HG03571 (cell line): Measurements from ENCODE around the gene FAM222B.
A peak's percentile ranks its signal among the peaks of the same experiment; 100 is the strongest.
"Not testable (repeated sequence)": the region's sequence is repeated elsewhere in the genome, so short reads cannot be mapped to it uniquely, and the experiment has no call there.

Experiments
- ATAC-seq: cut with Tn5 transposase; IDR thresholded peaks from one replicate; pipeline ENCODE4 v1.9.1; 2021; ENCODE audit not compliant: unreplicated experiment

The FAM222B gene

GRCh38 chr17:28842282-28843012 is at the start of gene FAM222B:
Gene FAM222B, minus strand, starts transcription at chr17:28842790. Its CDS starts 76,123 bp downstream, at chr17:28766667.
- ATAC-seq: peak; percentile 71

DNA sequence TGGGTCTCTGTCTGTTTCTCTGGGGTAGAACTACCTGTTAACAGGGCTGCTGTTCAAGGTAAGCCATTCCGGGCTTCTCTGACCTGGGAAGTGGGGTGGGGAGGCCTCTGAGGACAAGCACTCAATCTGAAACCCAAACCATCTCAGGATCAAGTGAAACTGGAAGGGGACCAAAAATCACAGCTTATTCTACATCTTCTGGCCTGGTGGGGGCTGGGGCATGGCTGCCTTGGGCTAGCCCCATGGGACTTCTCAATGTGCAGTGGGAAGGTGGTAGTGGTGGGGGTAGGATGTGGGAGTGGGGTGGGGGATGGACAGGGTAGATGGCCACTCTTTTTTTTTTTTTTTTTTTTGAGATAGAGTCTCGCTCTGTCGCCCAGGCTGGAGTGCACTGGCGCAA is 49.4 kb upstream of the FAM222B start:
- ATAC-seq: no peak

DNA sequence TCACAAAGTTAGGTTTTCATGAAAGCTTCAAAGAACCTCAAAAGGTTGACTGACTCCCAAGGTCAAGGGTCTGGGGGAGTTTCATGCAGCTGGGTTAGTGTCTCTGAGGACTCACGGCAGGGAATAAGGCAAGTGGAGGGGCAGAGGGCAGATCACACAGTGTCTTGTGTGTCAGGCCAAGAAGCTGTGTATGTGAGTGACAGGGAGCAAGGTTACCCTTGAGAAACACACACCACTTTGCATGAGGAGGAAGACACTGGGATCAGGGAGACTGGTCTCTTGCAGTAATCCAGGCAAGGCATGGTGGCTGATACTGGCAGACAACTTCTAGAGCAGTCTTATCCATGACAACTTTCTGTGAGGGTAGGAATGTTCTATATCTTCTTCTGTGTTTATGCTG is 48.6 kb upstream of the FAM222B start:
- ATAC-seq: no peak

DNA sequence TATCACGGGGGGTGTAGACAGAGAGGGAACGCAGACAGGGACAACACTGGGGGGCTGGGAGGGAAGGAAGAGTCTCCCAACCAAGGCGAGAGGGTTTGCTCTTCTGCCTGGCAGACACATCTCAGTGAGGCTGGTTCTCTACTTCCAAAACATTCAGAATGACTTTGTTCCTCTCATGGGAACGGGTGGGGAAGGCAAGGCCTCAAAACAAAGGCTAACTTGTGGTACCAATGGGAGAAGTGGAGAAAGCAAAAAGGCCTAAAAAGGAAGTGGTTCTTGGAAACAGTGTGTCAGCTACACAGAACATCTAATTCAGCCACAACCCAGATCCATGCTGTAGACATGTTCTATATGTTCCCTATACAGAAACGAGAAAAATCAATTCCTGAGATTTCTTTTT is 47.4 kb upstream of the FAM222B start:
- ATAC-seq: no peak

DNA sequence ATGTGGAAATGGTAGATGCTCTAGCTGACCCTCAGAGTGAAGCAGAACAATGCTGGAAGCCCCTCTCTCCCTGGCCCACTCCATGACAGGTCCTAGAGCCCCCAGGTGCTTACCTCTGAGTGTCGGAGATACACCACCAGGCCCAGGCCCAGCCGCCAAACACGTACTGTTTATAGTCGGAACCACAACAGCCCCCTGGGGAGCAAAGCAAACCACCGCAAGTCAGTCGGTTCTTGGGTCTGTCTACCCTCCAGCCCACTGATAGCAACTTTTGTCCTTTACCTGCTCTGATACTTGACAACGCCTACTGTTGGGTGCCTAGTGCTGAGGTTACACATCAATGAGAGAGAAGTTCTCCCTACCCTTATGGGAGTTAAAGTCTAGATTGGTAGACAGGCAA is 46.2 kb upstream of the FAM222B start:
- no peak for ATAC-seq

DNA sequence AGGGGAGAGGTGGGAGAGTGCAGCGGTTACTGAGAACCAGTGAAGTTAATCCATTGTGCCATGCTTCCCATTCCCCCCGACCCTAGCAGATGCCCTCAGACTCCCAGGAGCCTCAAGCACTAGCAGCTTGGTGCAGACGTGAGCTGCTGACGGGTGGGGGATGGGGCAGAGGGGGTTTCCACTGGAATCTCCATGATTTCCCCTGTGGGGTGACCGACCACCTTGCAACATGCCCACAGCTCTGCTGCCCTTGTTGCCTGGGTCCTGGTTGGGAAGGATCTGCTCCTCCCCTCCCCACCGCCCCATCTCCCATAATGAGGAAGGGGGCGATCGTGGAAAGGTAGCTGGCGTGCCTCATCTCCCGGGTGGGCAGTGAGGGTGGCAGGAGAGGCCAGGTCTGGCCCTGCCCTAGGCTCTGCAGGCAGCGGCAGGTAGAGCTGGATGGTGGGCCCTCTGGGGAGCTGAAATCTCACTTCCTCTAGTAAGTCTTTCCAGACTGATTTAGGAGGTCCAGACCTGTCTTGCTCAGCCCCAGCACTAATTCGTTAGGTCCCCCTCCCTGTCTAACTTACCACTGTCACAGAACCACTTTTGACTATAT is 45.4 kb upstream of the FAM222B start:
- no peak for ATAC-seq

GRCh38 chr17:28885951-28886350 is 43.4 kb upstream of the FAM222B start:
- ATAC-seq: no peak

GRCh38 chr17:28885363-28885762 is 42.8 kb upstream of the FAM222B start:
- ATAC-seq: no peak

DNA sequence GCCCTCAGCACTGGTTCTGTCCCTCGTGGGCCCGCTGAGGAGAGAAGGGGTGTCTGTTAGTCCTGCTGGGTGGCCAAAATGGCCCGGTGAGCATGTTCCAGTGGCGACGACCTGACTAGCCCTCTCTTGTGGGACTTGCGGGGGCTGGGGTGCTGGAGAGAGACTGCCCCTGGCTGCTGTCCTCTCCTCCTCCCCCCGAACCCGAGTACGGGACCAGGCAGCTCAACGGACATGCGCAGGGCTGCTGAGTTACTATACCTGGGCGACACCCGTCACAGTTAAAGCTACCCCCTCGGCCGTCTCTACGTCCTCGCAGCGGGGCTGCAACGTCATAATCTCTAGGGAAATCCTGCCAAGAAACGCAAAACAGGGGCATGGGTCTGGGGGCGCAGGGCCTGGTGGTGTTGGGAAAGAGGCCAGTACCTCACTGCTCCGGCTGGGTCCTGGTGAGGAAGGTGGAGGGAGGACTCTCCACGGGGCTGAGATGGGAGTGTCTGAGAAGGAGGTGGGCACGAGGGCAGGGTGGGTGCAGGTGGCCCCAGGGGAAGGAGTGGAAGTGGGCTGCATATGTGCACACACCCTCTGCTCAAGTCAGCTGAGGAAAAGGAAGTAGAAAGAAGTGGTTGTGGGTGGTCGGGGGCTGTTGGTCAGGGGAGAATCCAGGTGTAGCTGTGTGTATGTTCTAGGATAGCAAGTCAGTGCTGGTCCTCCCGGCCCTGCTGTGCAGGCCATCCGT is 41.5 kb upstream of the FAM222B start:
- ATAC-seq: no peak

DNA sequence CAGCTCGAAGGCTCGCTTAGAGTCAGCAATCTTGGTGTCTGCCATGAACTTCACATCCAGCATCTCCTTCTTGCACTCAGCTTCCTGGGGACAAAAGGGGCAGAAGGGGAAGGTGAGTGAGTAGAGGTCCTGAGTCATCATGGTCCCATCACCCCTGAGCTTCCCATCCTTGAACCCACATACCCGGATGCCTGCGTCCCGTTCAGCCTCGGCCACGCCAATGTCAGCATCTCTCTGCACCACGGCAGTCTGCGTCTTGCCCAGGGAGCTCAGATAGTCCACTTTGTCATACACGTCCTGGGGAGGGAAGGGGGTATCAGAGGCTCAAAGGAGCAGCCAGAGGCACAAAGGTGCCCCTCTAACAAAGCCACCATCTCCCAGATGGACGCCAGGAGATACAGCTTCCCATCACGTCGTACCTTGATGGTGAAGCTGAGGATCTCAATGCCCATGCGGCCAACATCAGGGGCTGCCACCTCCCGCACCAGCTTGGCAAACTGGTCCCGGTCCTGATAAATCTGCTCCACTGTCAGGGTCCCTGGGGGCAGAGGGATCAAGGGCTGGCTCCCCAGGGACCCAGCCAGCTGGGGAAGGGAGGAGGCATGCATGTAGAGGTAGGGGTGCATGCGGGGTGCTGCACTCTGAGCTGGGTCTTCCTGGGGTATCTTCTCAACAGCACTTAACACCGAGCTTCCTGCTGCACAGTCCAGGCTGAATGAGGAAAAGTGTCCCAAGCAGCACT is 39.7 kb upstream of the FAM222B start:
- ATAC-seq: no peak

- no peak for ATAC-seq
Measured at GRCh38 chr17:28881533-28882056, 39.0 kb upstream of the FAM222B start.

DNA sequence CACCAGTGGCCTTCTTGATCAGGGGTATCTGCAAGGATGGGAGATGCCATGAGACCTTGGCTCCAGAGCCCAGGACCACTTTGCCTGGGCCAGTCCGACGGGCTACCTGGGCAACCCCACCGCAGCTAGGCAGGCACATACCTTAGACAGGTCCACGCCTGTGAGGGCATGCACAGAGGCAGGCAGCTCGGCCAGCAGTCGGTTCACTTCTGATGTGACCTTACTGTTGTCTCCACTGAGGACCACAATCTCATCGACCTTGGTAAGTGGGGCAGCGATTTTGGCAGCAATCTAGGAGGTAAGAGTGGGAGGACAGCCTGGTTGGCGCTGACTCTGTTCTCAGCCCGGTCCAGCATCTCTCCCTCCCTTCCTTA is 38.0 kb upstream of the FAM222B start:
- ATAC-seq: no peak

DNA sequence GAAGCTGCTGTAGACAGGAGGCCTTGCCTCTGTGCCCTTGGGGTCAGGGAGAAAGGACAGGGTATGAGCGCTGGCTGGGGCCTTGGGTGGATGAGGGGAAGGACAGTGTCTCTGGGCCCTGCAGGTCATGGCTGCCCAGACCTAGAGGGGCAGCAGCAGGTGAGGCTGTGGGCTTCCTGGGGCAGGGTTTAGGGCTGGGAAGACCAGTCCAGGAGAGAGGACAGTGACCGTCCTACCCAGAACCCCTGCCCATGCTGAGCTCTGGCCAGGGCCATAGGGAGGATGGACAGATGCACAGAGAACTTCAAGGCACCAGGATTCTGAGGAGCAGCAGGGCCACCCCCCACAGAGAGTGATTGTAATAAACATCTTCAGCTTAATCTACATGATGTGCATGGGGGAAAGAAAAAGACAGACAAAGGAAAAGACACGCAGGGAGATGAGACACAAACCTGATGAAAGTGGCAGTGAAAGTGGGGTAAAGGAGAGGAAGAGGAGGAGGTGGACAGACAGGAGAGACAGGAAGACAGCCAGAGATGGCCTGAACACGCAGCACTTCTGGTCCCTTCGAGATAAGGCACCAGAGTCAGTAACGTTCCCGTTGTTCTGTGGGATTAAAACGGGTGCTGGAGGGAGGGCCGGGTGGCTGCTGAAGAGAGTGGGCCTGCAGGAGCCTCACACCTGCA is 37.4 kb upstream of the FAM222B start:
- ATAC-seq: no peak

- ATAC-seq: no peak
Measured at GRCh38 chr17:28878981-28879380, 36.4 kb upstream of the FAM222B start.

- no peak for ATAC-seq
Measured at GRCh38 chr17:28878158-28878910, 35.7 kb upstream of the FAM222B start.

GRCh38 chr17:28877150-28877711 is 34.6 kb upstream of the FAM222B start:
- not testable (repeated sequence) for ATAC-seq

DNA sequence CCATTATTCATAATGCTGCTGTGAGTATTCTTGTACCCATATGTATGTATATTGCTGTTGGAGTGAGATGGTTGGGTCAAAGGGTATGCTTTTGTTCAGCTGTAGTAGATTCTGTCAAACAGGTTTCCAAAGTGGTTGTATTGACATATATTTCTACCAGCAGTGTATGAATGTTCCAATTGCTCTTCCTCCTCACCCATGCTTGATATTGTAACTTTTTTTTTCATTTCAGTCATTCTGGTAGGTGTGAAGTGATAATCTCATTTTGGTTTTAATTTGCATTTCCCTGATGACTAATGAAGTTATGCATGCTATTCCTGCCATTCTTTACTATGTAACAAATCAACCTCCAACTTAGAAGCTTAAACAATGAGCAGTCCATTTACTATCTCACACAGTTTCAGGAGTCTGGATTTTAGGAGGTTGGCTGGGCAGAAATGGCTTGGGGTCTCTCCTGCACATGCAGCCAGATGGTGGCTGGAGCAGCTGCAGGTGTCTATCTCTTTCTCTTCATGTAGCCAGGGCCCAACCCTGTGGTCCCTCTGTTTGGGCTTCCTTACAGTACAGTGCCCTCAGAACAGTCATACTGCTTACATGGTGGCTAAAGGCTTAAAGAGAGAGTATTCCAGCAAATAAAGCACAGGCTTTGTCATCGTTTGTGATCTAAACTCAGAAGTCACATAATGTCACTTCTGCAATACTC is 33.4 kb upstream of the FAM222B start:
- ATAC-seq: no peak

GRCh38 chr17:28874750-28875149 is 32.2 kb upstream of the FAM222B start:
- ATAC-seq: no peak

- no peak for ATAC-seq
Measured at GRCh38 chr17:28873839-28874238, 31.2 kb upstream of the FAM222B start.
